Activated CD4-positive, alpha-beta memory T cell treated with anti-CD3 and anti-CD28 coated beads for 36 hours (primary cell): Measurements from ENCODE around the gene IDI2. TPM values are rescaled to one million over a fixed set of nuclear protein-coding genes. Genes with fewer than 3 reads are reported as not detected.
A peak's percentile ranks its signal among the peaks of the same experiment; 100 is the strongest.

Experiments used
- CTCF ChIA-PET: fragments of 350-600 bp; sonication (Branson Sonifier 250); formaldehyde crosslinking; loops from one replicate; lab custom pipeline; 2021; ENCODE audit warnings: antibody characterized with exemption, inconsistent platforms; lab: Charles Lee
- POLR2A ChIA-PET: fragments of 350-600 bp; sonication (Branson Sonifier 250); formaldehyde crosslinking; loops from one replicate; lab custom pipeline; 2021; ENCODE audit warnings: antibody characterized with exemption; lab: Charles Lee
- DNase-seq: peaks from one replicate; pipeline ENCODE4 v3.0.0-alpha.2; 2020
- H3K27ac Mint-ChIP-seq: one replicate; pipeline ENCODE4 v1.8.0; 2021; ENCODE audit warnings: mixed read lengths
- H3K27me3 Mint-ChIP-seq: one replicate; pipeline ENCODE4 v1.8.0; 2021; ENCODE audit warnings: mixed read lengths
- H3K36me3 Mint-ChIP-seq: one replicate; pipeline ENCODE4 v1.8.0; 2021; ENCODE audit warnings: mixed read lengths
- H3K4me1 Mint-ChIP-seq: one replicate; pipeline ENCODE4 v1.8.0; 2021; ENCODE audit warnings: low read depth, mixed read lengths
- H3K4me3 Mint-ChIP-seq: one replicate; pipeline ENCODE4 v1.8.0; 2021; ENCODE audit warnings: mild to moderate bottlenecking, mixed read lengths
- H3K9me3 Mint-ChIP-seq: one replicate; pipeline ENCODE4 v1.8.0; 2021; ENCODE audit warnings: mixed read lengths
- intact Hi-C: fragments of 100-400 bp; cut with micrococcal nuclease; formaldehyde crosslinking; loops from one replicate; pipeline ENCODE4 v1.15.1; 2023
- total RNA-seq, 2 experiments: library from RNA; stranded (reverse); gene quantifications; one replicate each; pipeline ENCODE4 v1.2.3, GENCODE V29; 2021

IDI2 gene
- total RNA-seq, 2 experiments from 2014 or later: not detected

DNA sequence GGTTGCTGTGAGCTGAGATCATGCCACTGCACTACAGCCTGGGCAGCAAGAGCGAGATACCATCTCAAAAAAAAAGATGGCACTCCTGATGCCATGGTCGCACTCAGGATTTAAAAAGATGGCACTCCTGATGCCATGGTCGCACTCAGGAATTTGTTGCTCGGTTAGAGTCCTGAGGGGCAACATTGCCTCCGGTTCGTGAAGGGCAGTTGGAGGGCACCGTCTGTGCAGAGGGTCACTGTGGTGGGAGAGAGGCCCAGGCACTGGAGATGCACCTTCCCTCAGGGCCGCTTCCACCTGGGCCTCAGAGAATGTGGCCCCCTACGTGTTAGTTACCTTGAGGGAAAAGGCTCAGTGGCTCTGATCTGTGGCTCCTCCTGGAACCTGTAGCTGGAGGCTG, 19.1 kb downstream of the IDI2 start:
- Mint-ChIP-seq H3K9me3 (peaks cover 7% of the 10 kb centered on the region), H3K4me3 (no peak overlapping the region), H3K36me3 (peaks cover 72% of the 10 kb centered on the region), H3K4me1 (peaks cover 16% of the 10 kb centered on the region), H3K27ac (no peak overlapping the region), H3K27me3 (no peaks in the 10 kb centered on the region)
- intact Hi-C loops: no loop called here
- POLR2A ChIA-PET: no interaction called here
- DNase-seq: no peak
- CTCF ChIA-PET: no interaction called here

GRCh38 chr10:1003884-1004670, 21.6 kb downstream of the IDI2 start:
- ChIA-PET CTCF (no interaction called here), POLR2A (no interaction called here)
- intact Hi-C loops: no loop called here
- H3K9me3 Mint-ChIP-seq: peaks cover 10% of the 10 kb centered on the region
- H3K4me1 Mint-ChIP-seq: peaks cover 4% of the 10 kb centered on the region
- no peaks in the 10 kb centered on the region for H3K27me3 Mint-ChIP-seq
- DNase-seq: no peak
- H3K36me3 Mint-ChIP-seq: peaks cover 73% of the 10 kb centered on the region
- H3K4me3 Mint-ChIP-seq: no peak overlapping the region
- no peak overlapping the region for H3K27ac Mint-ChIP-seq

- Mint-ChIP-seq H3K27me3 (no peaks in the 10 kb centered on the region), H3K9me3 (peaks cover 10% of the 10 kb centered on the region), H3K27ac (no peak overlapping the region), H3K4me3 (no peak overlapping the region), H3K36me3 (peaks cover 75% of the 10 kb centered on the region), H3K4me1 (peaks cover 5% of the 10 kb centered on the region)
- no peak for DNase-seq
- CTCF ChIA-PET: no interaction called here
- intact Hi-C loops: no loop called here
- POLR2A ChIA-PET: interaction anchor here (0.7 kb wide), 1 partner anchor 14 kb away, joined by 3 read pairs; the partner anchor contains the start of gene GTPBP4
Measured at GRCh38 chr10:1002425-1003006, 23.1 kb downstream of the IDI2 start.

- Mint-ChIP-seq H3K27ac (no peak overlapping the region), H3K4me3 (no peak overlapping the region), H3K27me3 (no peaks in the 10 kb centered on the region), H3K36me3 (peaks cover 78% of the 10 kb centered on the region), H3K9me3 (peaks cover 9% of the 10 kb centered on the region), H3K4me1 (peaks cover 6% of the 10 kb centered on the region)
- intact Hi-C loops: no loop called here
- CTCF ChIA-PET: interaction anchor here (1.1 kb wide), 1 partner anchor 12 kb away, joined by 3 read pairs; no protein-coding TSS in a partner anchor
- no peak for DNase-seq
- POLR2A ChIA-PET: interaction anchor here (1.4 to 1.5 kb wide), 2 partner anchors 9 to 22 kb away, joined by 4 to 7 read pairs; partner anchors contain the start of gene GTPBP4
Measured at GRCh38 chr10:997266-998022, 28.2 kb downstream of the IDI2 start.

DNA sequence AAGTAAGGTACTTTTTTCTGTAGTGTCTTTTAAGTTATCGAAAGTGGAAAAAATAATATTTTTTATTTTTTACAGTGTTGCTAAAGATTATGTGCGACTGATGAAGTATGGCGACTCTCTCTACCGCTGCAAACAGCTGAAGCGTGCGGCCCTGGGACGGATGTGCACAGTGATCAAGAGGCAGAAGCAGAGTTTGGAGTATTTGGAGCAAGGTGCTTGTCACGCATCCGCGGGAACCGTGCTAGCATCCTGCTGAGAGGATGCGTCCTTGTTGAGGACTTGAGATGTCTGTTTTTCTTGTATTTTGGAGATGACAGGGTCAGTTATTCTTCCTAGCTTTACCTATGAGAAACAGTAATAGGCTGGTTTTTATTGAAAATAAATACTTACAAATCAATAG, 29.6 kb downstream of the IDI2 start:
- no peak overlapping the region for H3K4me3 Mint-ChIP-seq
- POLR2A ChIA-PET: no interaction called here

DNA sequence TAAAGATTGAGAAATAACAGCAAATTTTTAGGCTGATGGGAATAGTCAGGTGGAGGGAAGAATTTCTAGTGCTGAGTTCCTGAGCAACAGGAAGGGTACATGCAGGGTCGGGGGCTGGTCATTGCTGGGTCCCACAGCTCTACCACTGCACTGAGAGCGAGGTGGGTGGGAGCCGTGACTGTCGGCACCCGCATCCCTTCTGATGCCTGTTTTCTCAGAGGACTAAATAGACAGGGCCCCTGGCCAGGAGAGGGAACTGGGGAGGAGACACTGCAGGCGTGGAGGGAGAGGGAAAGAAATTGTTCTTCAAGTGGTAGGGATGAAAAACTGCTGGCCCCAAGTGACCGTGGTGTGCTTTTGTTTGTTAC, 30.1 kb downstream of the IDI2 start:
- CTCF ChIA-PET: no interaction called here
- POLR2A ChIA-PET: no interaction called here
- no peaks in the 10 kb centered on the region for H3K9me3 Mint-ChIP-seq
- H3K36me3 Mint-ChIP-seq: peaks cover 71% of the 10 kb centered on the region
- H3K27me3 Mint-ChIP-seq: no peaks in the 10 kb centered on the region
- intact Hi-C loops: no loop called here
- DNase-seq: no peak
- H3K27ac Mint-ChIP-seq: no peak overlapping the region
- peaks cover 13% of the 10 kb centered on the region for H3K4me1 Mint-ChIP-seq
- H3K4me3 Mint-ChIP-seq: no peak overlapping the region

More for the DNA sequence above, 29.6 kb downstream of the IDI2 start:
- CTCF ChIA-PET: no interaction called here
- Mint-ChIP-seq H3K27me3 (no peaks in the 10 kb centered on the region), H3K4me1 (peaks cover 8% of the 10 kb centered on the region), H3K36me3 (peaks cover 71% of the 10 kb centered on the region), H3K27ac (no peak overlapping the region), H3K9me3 (no peaks in the 10 kb centered on the region)
- DNase-seq: no peak
- intact Hi-C loops: no loop called here

DNA sequence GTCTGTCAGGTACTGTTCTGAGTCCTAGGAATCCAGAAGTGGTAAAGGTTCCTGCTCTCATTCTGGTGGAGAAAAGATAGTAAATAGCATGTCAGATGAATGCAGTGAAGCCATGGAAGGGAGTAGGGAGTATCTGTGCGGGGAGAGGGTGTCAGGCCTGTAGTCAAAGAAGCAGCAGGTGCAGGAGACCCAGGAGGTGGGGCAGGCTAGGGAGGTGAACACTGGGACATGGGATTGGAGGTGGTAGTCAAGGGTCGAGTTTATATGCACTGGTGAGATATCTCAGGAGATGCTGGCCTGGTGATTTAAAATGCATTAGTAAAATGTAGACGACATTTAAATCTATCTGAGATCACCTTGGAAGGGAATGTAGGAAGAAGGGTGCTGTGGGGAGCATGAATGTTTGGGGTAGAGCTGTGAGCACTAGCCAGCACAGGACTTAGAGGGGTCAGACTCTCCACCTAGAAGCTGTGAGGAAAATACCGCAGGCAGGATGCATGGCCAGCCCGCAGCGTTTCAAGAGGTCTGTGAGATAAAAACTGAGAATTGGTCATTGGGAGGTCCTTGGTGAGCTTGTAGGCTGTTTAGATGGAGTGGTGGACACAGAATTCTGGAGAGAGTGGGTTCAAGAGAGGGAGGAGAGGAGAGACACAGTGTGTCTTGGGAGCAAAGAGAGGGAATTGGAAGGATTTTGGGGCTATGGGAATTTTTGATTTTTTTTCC, 30.7 kb downstream of the IDI2 start:
- H3K27me3 Mint-ChIP-seq: no peaks in the 10 kb centered on the region

GRCh38 chr10:992871-993270, 32.8 kb downstream of the IDI2 start:
- Mint-ChIP-seq H3K4me1 (peaks cover 29% of the 10 kb centered on the region), H3K27ac (no peak overlapping the region), H3K27me3 (no peaks in the 10 kb centered on the region), H3K36me3 (peaks cover 63% of the 10 kb centered on the region), H3K4me3 (no peak overlapping the region), H3K9me3 (no peaks in the 10 kb centered on the region)
- DNase-seq: no peak
- POLR2A ChIA-PET: interaction anchor here (0.6 to 1.1 kb wide), 3 partner anchors 37 to 82 kb away, joined by 3 to 5 read pairs (median 4); partner anchors contain the start of gene IDI1
- CTCF ChIA-PET: no interaction called here
- intact Hi-C loops: no loop called here

More for the DNA sequence above, 30.7 kb downstream of the IDI2 start:
- Mint-ChIP-seq H3K4me3 (no peak overlapping the region), H3K27ac (no peak overlapping the region), H3K9me3 (no peaks in the 10 kb centered on the region), H3K4me1 (peaks cover 17% of the 10 kb centered on the region), H3K36me3 (peaks cover 71% of the 10 kb centered on the region)
- CTCF ChIA-PET: no interaction called here
- intact Hi-C loops: no loop called here
- DNase-seq: no peak
- POLR2A ChIA-PET: no interaction called here

GRCh38 chr10:992467-992866, 33.2 kb downstream of the IDI2 start:
- POLR2A ChIA-PET: interaction anchor here (1.0 to 1.1 kb wide), 2 partner anchors 37 to 57 kb away, joined by 4 to 5 read pairs; partner anchors contain the start of gene IDI1
- Mint-ChIP-seq H3K27me3 (no peaks in the 10 kb centered on the region), H3K4me3 (no peak overlapping the region), H3K4me1 (peaks cover 27% of the 10 kb centered on the region), H3K36me3 (peaks cover 59% of the 10 kb centered on the region), H3K27ac (no peak overlapping the region), H3K9me3 (no peaks in the 10 kb centered on the region)
- DNase-seq: no peak
- CTCF ChIA-PET: no interaction called here
- intact Hi-C loops: no loop called here

DNA sequence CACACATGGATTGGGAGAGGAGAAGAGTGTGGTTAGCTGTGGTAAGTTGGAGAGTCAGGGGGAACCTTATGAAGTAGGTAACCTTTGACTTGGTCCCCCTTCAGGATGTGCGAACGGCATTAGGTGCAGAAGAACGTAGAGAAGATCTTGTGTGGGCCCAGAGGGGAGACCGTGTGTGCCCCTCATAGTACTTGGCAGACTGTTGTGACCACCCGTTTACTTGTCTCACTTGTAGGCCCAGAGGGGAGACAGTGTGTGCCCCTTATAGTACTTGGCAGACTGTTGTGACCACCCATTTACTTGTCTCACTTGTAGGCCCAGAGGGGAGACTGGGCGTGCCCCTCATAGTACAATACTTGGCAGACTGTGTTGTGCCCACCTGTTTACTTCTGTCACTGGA, 34.9 kb downstream of the IDI2 start:
- Mint-ChIP-seq H3K4me1 (peaks cover 34% of the 10 kb centered on the region), H3K36me3 (peaks cover 46% of the 10 kb centered on the region), H3K27ac (peak overlapping the region; percentile 31), H3K27me3 (no peaks in the 10 kb centered on the region), H3K4me3 (no peak overlapping the region), H3K9me3 (no peaks in the 10 kb centered on the region)
- no peak for DNase-seq
- ChIA-PET POLR2A (no interaction called here), CTCF (no interaction called here)
- intact Hi-C loops: no loop called here

DNA sequence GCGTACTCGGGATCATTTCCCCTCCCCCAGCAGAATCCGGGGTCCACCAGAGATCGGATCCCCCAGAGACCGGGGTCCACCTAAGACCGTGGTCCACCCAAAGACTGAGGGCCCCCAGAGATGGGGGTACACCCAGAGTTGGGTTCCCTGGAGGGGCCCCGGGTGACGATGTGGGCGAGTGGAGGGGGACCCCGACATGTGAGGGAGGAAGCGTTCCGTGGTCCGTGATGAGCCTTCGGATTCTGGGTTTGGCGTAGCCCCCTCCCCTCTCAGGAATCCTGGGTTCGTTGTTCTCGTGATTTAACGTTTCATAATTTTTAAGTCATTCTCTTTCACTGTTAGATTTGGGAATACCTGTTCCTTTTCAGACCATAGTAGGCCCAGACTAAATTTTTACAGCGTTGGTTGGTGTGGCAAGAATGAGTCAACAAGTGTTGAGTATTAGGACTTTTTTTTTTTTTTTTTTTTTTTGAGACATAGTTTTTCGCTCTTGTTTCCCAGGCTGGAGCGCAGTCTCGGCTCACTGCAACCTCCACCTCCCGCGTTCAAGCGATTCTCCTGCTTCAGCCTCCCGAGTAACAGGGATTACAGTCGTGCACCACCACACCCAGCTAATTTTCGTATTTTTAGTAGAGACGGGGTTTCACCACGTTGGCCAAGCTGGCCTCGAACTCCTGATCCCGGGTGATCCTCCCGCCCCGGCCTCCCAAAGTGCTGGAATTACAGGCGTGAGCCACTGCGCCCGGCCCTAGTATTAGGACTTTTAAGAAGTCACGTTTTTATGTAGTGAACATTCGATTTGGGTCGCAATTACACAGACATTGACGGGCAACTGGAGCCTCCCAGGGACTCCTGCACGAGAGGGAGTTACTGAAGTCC, 36.8 kb downstream of the IDI2 start:
- CTCF ChIA-PET: interaction anchor here (0.6 to 1.3 kb wide), 4 partner anchors 47 to 67 kb away, joined by 3 to 6 read pairs (median 4); partner anchors contain the start of genes IDI1, LARP4B and WDR37
- Mint-ChIP-seq H3K27me3 (no peaks in the 10 kb centered on the region), H3K4me3 (peak overlapping the region; percentile 93), H3K36me3 (peaks cover 33% of the 10 kb centered on the region), H3K4me1 (peaks cover 34% of the 10 kb centered on the region), H3K27ac (peak overlapping the region; percentile 92), H3K9me3 (no peaks in the 10 kb centered on the region)
- POLR2A ChIA-PET: interaction anchor here (0.6 to 2.4 kb wide), 11 partner anchors 9 to 67 kb away, joined by 3 to 11 read pairs (median 5); partner anchors contain the start of genes IDI1, LARP4B and WDR37
- intact Hi-C loops: loop anchor here (1.0 kb wide), 3 partner anchors 58 to 121 kb away; partner anchors contain the start of gene LARP4B
- DNase-seq: no peak
